Stimulated activated memory B cell treated with anti-CD40 and anti-IgM and Interleukin-4, amounts not matched to agents 10 μg/mL and 1 μg/mL and 100 μg/mL, for 72 hours (primary cell): ENCODE results near the gene FRMD5.
"Not testable (repeated sequence)": the region's sequence is repeated elsewhere in the genome, so short reads cannot be mapped to it uniquely, and the experiment has no call there.

Experiments
- ATAC-seq: fragments of 150-1000 bp; cut with Tn5 transposase; 2 replicates; pipeline ENCODE4 v1.10.0; 2021
- H3K27ac Mint-ChIP-seq: one replicate; pipeline ENCODE4 v1.8.0; 2022; ENCODE audit warnings: mild to moderate bottlenecking, mixed read lengths
- H3K27me3 Mint-ChIP-seq: one replicate; pipeline ENCODE4 v1.8.0; 2022; ENCODE audit warnings: mixed read lengths
- H3K36me3 Mint-ChIP-seq: one replicate; pipeline ENCODE4 v1.8.0; 2022; ENCODE audit warnings: mixed read lengths
- H3K4me1 Mint-ChIP-seq: one replicate; pipeline ENCODE4 v1.8.0; 2022; ENCODE audit warnings: mixed read lengths
- H3K4me3 Mint-ChIP-seq: one replicate; pipeline ENCODE4 v1.8.0; 2022; ENCODE audit warnings: mild to moderate bottlenecking, moderate library complexity, mixed read lengths
- H3K9me3 Mint-ChIP-seq: one replicate; pipeline ENCODE4 v1.8.0; 2022; ENCODE audit warnings: mixed read lengths

The FRMD5 gene

GRCh38 chr15:43880406-43881194, 314.5 kb downstream of the FRMD5 start:
- Mint-ChIP-seq H3K27me3 (no peaks in the 10 kb centered on the region), H3K9me3 (no peaks in the 10 kb centered on the region), H3K4me1 (no peaks in the 10 kb centered on the region), H3K36me3 (no peaks in the 10 kb centered on the region), H3K27ac (no peak overlapping the region), H3K4me3 (no peak overlapping the region)
- no peak for ATAC-seq

- Mint-ChIP-seq H3K9me3 (no peaks in the 10 kb centered on the region), H3K4me1 (no peaks in the 10 kb centered on the region), H3K4me3 (no peak overlapping the region), H3K27ac (no peak overlapping the region), H3K36me3 (no peaks in the 10 kb centered on the region), H3K27me3 (no peaks in the 10 kb centered on the region)
- ATAC-seq, result no peak
These were observed 315.4 kb downstream of the FRMD5 start for GRCh38 chr15:43879386-43880355.

GRCh38 chr15:43878446-43878845, 316.6 kb downstream of the FRMD5 start:
- H3K27me3 Mint-ChIP-seq, result no peaks in the 10 kb centered on the region
- no peak overlapping the region for H3K27ac Mint-ChIP-seq
- H3K36me3 Mint-ChIP-seq, result no peaks in the 10 kb centered on the region
- no peak for ATAC-seq
- H3K4me1 Mint-ChIP-seq, result no peaks in the 10 kb centered on the region
- no peak overlapping the region for H3K4me3 Mint-ChIP-seq
- no peaks in the 10 kb centered on the region for H3K9me3 Mint-ChIP-seq

- Mint-ChIP-seq H3K9me3 (no peaks in the 10 kb centered on the region), H3K27ac (no peak overlapping the region), H3K4me3 (no peak overlapping the region), H3K4me1 (no peaks in the 10 kb centered on the region), H3K36me3 (no peaks in the 10 kb centered on the region), H3K27me3 (no peaks in the 10 kb centered on the region)
- ATAC-seq, result no peak
These were observed 317.7 kb downstream of the FRMD5 start for GRCh38 chr15:43877371-43877770.

- Mint-ChIP-seq H3K4me1 (no peaks in the 10 kb centered on the region), H3K4me3 (no peak overlapping the region), H3K36me3 (no peaks in the 10 kb centered on the region)
These were observed 318.2 kb downstream of the FRMD5 start for GRCh38 chr15:43876872-43877271.

GRCh38 chr15:43873651-43874050, 321.4 kb downstream of the FRMD5 start:
- Mint-ChIP-seq H3K4me3 (no peak overlapping the region), H3K27me3 (no peaks in the 10 kb centered on the region), H3K9me3 (no peaks in the 10 kb centered on the region), H3K27ac (no peak overlapping the region), H3K36me3 (peaks cover 9% of the 10 kb centered on the region), H3K4me1 (no peaks in the 10 kb centered on the region)
- no peak for ATAC-seq

More at GRCh38 chr15:43876872-43877271, 318.2 kb downstream of the FRMD5 start:
- Mint-ChIP-seq H3K9me3 (no peaks in the 10 kb centered on the region), H3K27ac (no peak overlapping the region), H3K27me3 (no peaks in the 10 kb centered on the region)
- ATAC-seq, result no peak

- H3K27me3 Mint-ChIP-seq, result no peaks in the 10 kb centered on the region
- H3K36me3 Mint-ChIP-seq, result peaks cover 10% of the 10 kb centered on the region
- H3K27ac Mint-ChIP-seq, result no peak overlapping the region
- H3K9me3 Mint-ChIP-seq, result no peaks in the 10 kb centered on the region
- H3K4me3 Mint-ChIP-seq, result no peak overlapping the region
- ATAC-seq, result no peak
- H3K4me1 Mint-ChIP-seq, result no peaks in the 10 kb centered on the region
These were observed 322.6 kb downstream of the FRMD5 start for GRCh38 chr15:43872416-43873020.

- no peak overlapping the region for H3K4me3 Mint-ChIP-seq
- peaks cover 16% of the 10 kb centered on the region for H3K36me3 Mint-ChIP-seq
- ATAC-seq, result no peak
- no peaks in the 10 kb centered on the region for H3K27me3 Mint-ChIP-seq
- no peaks in the 10 kb centered on the region for H3K4me1 Mint-ChIP-seq
- H3K9me3 Mint-ChIP-seq, result no peaks in the 10 kb centered on the region
- H3K27ac Mint-ChIP-seq, result no peak overlapping the region
These were observed 323.2 kb downstream of the FRMD5 start for GRCh38 chr15:43871835-43872234.

- H3K27ac Mint-ChIP-seq, result no peak overlapping the region
- ATAC-seq, result no peak
- no peaks in the 10 kb centered on the region for H3K9me3 Mint-ChIP-seq
- peaks cover 34% of the 10 kb centered on the region for H3K36me3 Mint-ChIP-seq
- no peaks in the 10 kb centered on the region for H3K27me3 Mint-ChIP-seq
- no peak overlapping the region for H3K4me3 Mint-ChIP-seq
- no peaks in the 10 kb centered on the region for H3K4me1 Mint-ChIP-seq
These were observed 326.7 kb downstream of the FRMD5 start for GRCh38 chr15:43868406-43868805.

- no peaks in the 10 kb centered on the region for H3K4me1 Mint-ChIP-seq
- peaks cover 34% of the 10 kb centered on the region for H3K36me3 Mint-ChIP-seq
- H3K27ac Mint-ChIP-seq, result no peak overlapping the region
- ATAC-seq, result no peak
- H3K4me3 Mint-ChIP-seq, result no peak overlapping the region
- H3K27me3 Mint-ChIP-seq, result no peaks in the 10 kb centered on the region
- no peaks in the 10 kb centered on the region for H3K9me3 Mint-ChIP-seq
These were observed 328.0 kb downstream of the FRMD5 start for GRCh38 chr15:43867096-43867495.

- H3K27ac Mint-ChIP-seq, H3K4me1 Mint-ChIP-seq, ATAC-seq, H3K4me3 Mint-ChIP-seq, H3K9me3 Mint-ChIP-seq, H3K27me3 Mint-ChIP-seq: not testable (repeated sequence)
- peaks cover 34% of the 10 kb centered on the region for H3K36me3 Mint-ChIP-seq
These were observed 328.4 kb downstream of the FRMD5 start for GRCh38 chr15:43866636-43867035.

- Mint-ChIP-seq H3K4me1 (no peaks in the 10 kb centered on the region), H3K27me3 (no peaks in the 10 kb centered on the region), H3K27ac (no peak overlapping the region), H3K4me3 (no peak overlapping the region), H3K9me3 (no peaks in the 10 kb centered on the region), H3K36me3 (peaks cover 22% of the 10 kb centered on the region)
- no peak for ATAC-seq
These were observed 335.5 kb downstream of the FRMD5 start for GRCh38 chr15:43859546-43859945.

GRCh38 chr15:43854801-43855200, 340.3 kb downstream of the FRMD5 start:
- no peak overlapping the region for H3K4me3 Mint-ChIP-seq
- no peak for ATAC-seq
- H3K36me3 Mint-ChIP-seq, result peaks cover 46% of the 10 kb centered on the region
- no peaks in the 10 kb centered on the region for H3K27me3 Mint-ChIP-seq
- H3K4me1 Mint-ChIP-seq, result no peaks in the 10 kb centered on the region
- no peak overlapping the region for H3K27ac Mint-ChIP-seq
- H3K9me3 Mint-ChIP-seq, result no peaks in the 10 kb centered on the region

GRCh38 chr15:43852607-43853006, 342.5 kb downstream of the FRMD5 start:
- Mint-ChIP-seq H3K9me3 (no peaks in the 10 kb centered on the region), H3K27me3 (no peaks in the 10 kb centered on the region), H3K36me3 (peaks cover 35% of the 10 kb centered on the region), H3K27ac (no peak overlapping the region), H3K4me1 (no peaks in the 10 kb centered on the region), H3K4me3 (no peak overlapping the region)
- no peak for ATAC-seq

GRCh38 chr15:43851251-43851650, 343.8 kb downstream of the FRMD5 start:
- Mint-ChIP-seq H3K27ac (no peak overlapping the region), H3K9me3 (no peaks in the 10 kb centered on the region), H3K27me3 (no peaks in the 10 kb centered on the region), H3K36me3 (peaks cover 39% of the 10 kb centered on the region), H3K4me3 (no peak overlapping the region), H3K4me1 (no peaks in the 10 kb centered on the region)
- ATAC-seq, result no peak
